Activated naive CD8-positive, alpha-beta T cell (primary cell): ENCODE measurements around the gene SLC39A5.
"Not testable (repeated sequence)": the region's sequence is repeated elsewhere in the genome, so short reads cannot be mapped to it uniquely, and the experiment has no call there.

Source experiments
- H3K27ac Mint-ChIP-seq: one replicate; pipeline ENCODE4 v1.8.0; 2021; ENCODE audit warnings: mixed read lengths
- H3K27me3 Mint-ChIP-seq: one replicate; pipeline ENCODE4 v1.8.0; 2021; ENCODE audit warnings: mixed read lengths
- H3K36me3 Mint-ChIP-seq: one replicate; pipeline ENCODE4 v1.8.0; 2021; ENCODE audit warnings: mixed read lengths
- H3K4me1 Mint-ChIP-seq: one replicate; pipeline ENCODE4 v1.8.0; 2021; ENCODE audit warnings: low read depth, mixed read lengths
- H3K4me3 Mint-ChIP-seq: one replicate; pipeline ENCODE4 v1.8.0; 2021; ENCODE audit warnings: mild to moderate bottlenecking, mixed read lengths
- H3K9me3 Mint-ChIP-seq: one replicate; pipeline ENCODE4 v1.8.0; 2021; ENCODE audit warnings: low read depth, mixed read lengths

The SLC39A5 gene

GRCh38 chr12:56229916-56230431 lies at the start of gene SLC39A5:
SLC39A5 (plus strand) TSS chr12:56230051; CDS start chr12:56231275, 1,224 bp downstream.
- Mint-ChIP-seq H3K27me3 (no peaks in the 10 kb centered on the region), H3K4me3 (no peak within 1 kb of the TSS), H3K4me1 (peaks cover 7% of the 10 kb centered on the region), H3K9me3 (no peaks in the 10 kb centered on the region), H3K36me3 (peaks cover 2% of the 10 kb centered on the region), H3K27ac (no peak within 1 kb of the TSS)

DNA sequence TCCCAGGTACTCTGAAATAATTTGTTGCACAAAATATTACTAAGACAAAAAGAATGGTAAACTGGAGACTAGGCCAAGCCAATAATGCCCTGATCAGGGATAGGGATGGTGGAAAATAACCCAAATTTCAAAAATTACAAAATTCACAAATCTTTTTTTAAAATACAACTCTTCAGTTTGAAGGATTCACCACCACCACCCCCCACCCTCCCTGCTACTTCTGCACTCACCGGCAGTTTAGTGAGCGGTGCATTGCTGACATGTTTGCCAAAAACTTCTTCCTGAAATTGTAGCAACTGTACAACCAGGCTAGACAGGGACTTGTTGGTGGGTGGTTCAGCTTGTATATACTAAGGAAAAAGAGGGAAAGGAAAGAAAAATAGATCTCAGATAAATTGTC lies 42.9 kb upstream of the SLC39A5 start:
- H3K36me3 Mint-ChIP-seq = peaks cover 6% of the 10 kb centered on the region
- H3K4me3 Mint-ChIP-seq = no peak overlapping the region
- no peaks in the 10 kb centered on the region for H3K9me3 Mint-ChIP-seq

DNA sequence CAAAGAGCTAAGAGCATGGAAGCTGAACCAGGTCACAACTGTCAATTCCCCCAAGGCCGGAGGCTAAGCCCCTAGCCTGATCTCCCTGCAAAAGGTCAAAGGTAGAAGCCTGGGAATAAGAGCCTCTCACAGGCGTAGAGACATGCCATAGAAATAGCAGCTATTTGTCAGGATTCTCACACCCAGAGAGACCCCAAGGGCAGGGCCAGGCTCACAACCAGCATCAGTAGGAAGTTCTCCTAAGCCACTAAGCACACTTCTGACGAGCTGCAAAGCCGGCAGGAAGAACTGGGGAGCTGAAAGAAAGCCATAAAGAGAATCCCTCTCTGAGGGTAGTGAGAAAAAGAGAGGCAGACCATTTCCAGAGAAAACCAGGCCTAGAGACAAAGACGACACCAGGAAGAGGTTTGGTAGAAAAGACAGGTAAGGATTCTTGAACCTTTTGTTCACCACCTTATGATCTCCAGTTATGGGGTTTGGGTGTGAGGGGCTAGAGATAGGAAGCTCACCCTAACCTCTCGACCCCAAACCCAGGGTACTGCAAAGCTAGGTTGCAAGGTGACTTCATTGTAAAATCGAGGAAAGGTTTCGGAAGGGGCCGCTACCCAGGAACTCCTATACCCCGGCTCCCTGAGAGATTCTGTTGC lies 41.6 kb upstream of the SLC39A5 start:
- Mint-ChIP-seq H3K27ac (peak overlapping the region; percentile 92), H3K36me3 (peaks cover 6% of the 10 kb centered on the region), H3K9me3 (no peaks in the 10 kb centered on the region), H3K4me3 (peak overlapping the region; percentile 91), H3K4me1 (peaks cover 42% of the 10 kb centered on the region), H3K27me3 (no peaks in the 10 kb centered on the region)

More for the DNA sequence above, 42.9 kb upstream of the SLC39A5 start:
- H3K27ac Mint-ChIP-seq = no peak overlapping the region
- no peaks in the 10 kb centered on the region for H3K27me3 Mint-ChIP-seq
- H3K4me1 Mint-ChIP-seq = peaks cover 34% of the 10 kb centered on the region

DNA sequence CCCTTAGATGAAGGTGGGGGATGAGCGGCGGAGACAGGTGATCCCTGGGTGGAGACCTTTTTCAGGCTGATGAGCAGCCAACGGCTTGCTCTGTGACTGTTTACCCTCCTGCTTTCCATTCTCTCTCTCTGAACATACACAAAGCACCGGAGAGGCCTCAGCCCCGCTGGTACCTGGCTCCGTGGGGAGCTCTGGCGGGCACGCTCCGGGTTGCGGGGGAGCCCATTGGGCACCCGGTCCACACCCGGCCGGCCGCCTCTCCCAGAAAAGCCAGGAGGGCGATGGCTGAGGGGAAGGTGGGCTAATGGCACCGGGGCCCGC lies 41.1 kb upstream of the SLC39A5 start:
- Mint-ChIP-seq H3K27me3 (no peaks in the 10 kb centered on the region), H3K4me3 (peak overlapping the region; percentile 91), H3K4me1 (peaks cover 45% of the 10 kb centered on the region), H3K27ac (peak overlapping the region; percentile 92), H3K36me3 (peaks cover 6% of the 10 kb centered on the region), H3K9me3 (no peaks in the 10 kb centered on the region)

DNA sequence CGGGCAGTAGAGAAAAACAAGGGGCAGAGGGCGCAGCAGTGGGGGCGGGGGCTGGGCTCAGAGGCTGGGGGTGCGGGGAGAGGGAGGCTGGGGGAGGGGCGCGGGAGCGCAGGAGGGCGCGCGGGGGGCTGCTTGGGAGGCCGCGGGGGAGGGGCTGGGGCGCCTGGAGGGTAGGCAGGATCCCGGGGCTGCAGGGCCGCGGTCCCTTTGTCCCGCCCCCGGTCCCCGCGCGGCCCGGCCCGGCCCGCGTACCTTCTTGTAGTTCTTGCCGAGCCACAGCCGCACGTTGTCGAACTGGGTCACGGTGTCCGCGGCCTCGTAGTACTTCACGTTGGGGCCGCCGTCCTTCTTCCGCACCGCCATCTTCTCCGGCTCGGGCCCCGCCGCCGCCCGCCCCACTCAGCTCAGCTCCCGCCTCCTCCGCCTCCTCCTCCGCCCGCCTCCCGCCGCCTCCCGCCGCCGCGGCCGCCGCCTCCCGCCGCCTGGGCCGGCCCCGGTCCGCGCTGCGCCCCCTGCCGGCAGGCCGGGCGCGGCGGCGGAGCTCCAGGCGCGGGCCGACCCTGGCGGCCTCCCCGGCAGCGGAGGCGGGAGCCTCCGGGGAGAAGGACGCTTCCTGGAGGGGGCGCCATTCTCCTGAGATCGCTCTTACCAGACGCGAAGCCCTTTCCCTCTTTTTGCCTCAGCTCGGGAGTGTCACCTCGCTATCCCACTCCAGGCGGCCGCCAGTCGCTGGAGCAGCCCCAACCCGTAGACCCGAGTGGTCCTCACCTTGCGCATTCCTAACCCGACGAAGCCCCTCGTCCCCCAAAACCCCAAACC lies 40.5 kb upstream of the SLC39A5 start, which contains the start of gene SMARCC2:
SMARCC2 (minus strand) TSS at position 385 of the 819 bp plus-strand sequence; CDS start at position 363, 22 bp downstream.
- H3K27ac Mint-ChIP-seq = peak within 1 kb of the TSS; percentile 98
- H3K4me3 Mint-ChIP-seq = peak within 1 kb of the TSS; percentile 96
- no peaks in the 10 kb centered on the region for H3K9me3 Mint-ChIP-seq
- no peaks in the 10 kb centered on the region for H3K27me3 Mint-ChIP-seq
- peaks cover 7% of the 10 kb centered on the region for H3K36me3 Mint-ChIP-seq
- peaks cover 45% of the 10 kb centered on the region for H3K4me1 Mint-ChIP-seq

DNA sequence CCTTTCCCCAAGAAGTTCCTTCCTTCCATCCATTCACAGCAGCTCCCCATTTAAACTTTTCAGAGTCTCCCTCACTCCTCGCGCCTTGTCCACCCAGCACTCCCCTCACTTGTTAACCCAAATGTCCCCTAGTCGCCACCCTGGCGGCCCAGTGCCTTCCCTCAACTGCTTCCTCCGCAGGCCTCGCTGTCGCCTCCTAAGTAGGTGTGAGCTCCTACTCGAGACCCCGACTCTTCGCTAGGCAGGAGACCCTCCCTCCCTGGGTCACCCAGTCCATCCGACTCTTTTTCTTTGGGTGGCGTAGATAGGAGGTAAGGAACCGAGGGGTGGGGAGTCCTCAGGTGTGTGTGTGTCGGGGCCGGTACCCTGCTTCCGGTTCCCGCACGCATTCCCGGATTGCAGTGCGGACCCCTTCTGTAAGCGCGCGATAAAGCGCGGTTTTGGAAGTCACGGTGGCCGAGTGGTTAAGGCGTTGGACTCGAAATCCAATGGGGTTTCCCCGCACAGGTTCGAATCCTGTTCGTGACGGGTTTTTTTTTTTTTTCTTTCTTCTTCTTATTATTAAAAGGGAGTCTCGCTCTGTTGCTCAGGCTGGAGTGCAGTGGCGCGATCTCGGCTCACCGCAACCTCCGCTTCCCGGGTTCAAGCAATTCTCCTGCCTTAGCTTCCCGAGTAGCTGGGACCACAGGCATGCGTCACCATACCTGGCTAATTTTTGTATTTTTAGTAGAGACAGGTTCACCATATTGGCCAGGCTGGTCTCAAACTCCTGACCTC lies 39.7 kb upstream of the SLC39A5 start:
- peaks cover 8% of the 10 kb centered on the region for H3K36me3 Mint-ChIP-seq
- peak overlapping the region; percentile 98 for H3K27ac Mint-ChIP-seq
- peak overlapping the region; percentile 96 for H3K4me3 Mint-ChIP-seq
- H3K4me1 Mint-ChIP-seq = peaks cover 45% of the 10 kb centered on the region
- no peaks in the 10 kb centered on the region for H3K9me3 Mint-ChIP-seq
- H3K27me3 Mint-ChIP-seq = no peaks in the 10 kb centered on the region

DNA sequence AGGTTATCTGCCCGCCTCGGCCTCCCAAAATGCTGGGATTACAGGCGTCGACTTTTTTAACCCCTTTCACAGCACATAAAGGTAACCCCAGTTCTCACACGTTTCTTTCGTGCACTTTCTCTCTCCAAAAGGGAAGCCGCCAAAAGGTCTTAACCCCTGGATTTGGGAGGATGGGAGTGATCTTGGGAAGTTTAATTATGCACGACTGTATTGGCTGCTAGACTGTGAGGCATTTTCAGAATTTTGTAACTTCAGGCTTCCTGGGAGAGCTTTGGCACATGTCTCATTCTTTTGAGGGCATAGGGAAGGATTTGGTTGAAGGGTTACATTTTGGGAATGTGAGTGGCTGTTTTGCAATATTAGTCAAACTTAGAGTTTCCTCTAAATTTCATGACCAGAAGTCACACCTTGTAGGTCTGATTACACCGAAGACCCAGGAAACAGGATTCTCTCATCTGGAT lies 39.1 kb upstream of the SLC39A5 start:
- Mint-ChIP-seq H3K4me1 (peaks cover 44% of the 10 kb centered on the region), H3K27ac (peak overlapping the region; percentile 98), H3K27me3 (no peaks in the 10 kb centered on the region), H3K4me3 (peak overlapping the region; percentile 96), H3K36me3 (peaks cover 8% of the 10 kb centered on the region), H3K9me3 (no peaks in the 10 kb centered on the region)

DNA sequence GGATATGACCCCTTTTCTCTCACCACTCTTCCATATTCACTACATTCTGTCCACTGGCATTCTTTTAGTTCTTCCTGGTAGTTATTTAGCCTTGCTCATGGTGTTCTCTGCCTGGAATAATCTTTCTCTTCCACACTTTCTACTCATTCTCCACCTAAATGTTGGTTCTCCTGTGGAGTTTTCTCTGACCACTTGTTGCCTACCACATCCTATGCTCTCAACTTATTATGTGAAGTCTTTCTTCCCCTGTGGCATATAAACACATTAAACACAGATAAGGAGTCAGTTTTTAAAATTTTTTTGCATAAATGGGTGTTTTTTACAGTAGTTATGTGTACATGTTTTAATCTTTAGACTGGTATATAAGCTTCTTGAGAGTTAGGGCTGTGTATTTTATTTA lies 37.3 kb upstream of the SLC39A5 start:
- H3K4me3 Mint-ChIP-seq = no peak overlapping the region
- no peak overlapping the region for H3K27ac Mint-ChIP-seq
- H3K9me3 Mint-ChIP-seq = no peaks in the 10 kb centered on the region
- peaks cover 5% of the 10 kb centered on the region for H3K36me3 Mint-ChIP-seq
- H3K27me3 Mint-ChIP-seq = no peaks in the 10 kb centered on the region
- peaks cover 32% of the 10 kb centered on the region for H3K4me1 Mint-ChIP-seq

GRCh38 chr12:56193025-56193578 lies 36.7 kb upstream of the SLC39A5 start:
- H3K9me3 Mint-ChIP-seq = no peaks in the 10 kb centered on the region
- H3K36me3 Mint-ChIP-seq = peaks cover 5% of the 10 kb centered on the region
- no peak overlapping the region for H3K4me3 Mint-ChIP-seq
- H3K27me3 Mint-ChIP-seq = no peaks in the 10 kb centered on the region
- peak overlapping the region; percentile 71 for H3K27ac Mint-ChIP-seq
- peaks cover 27% of the 10 kb centered on the region for H3K4me1 Mint-ChIP-seq

DNA sequence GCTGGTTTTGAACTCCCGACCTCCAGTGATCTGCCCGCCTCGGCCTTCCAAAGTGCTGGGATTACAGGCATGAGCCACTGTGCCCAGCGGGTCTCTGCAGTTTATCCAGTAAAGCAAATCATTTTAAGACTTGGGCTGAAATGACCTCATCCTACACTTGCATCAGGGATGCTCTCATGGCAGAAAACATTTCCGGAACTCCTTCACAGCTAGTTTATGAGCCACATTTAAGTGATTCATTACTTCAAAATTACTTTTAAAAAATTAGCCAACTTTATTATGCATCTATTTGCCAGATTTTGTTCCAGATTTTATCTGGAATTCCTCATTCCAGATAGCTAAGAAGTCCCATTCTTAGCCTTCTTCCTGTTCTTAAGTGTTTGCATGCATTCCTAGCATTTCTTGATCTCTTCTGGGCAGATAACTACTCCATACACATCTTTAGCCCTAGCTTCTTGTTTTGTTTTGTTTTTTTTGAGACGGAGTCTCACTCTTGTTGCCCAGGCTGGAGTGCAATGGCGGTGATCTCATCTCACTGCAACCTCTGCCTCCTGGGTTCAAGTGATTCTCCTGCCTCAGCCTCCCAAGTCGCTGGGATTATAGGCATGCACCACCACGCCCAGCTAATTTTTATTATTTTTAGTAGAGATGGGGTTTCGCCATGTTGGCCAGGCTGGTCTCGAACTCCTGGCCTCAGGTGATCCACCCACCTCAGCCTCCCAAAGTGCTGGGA lies 32.9 kb upstream of the SLC39A5 start:
- not testable (repeated sequence) for H3K9me3 Mint-ChIP-seq, H3K27ac Mint-ChIP-seq, H3K27me3 Mint-ChIP-seq, H3K36me3 Mint-ChIP-seq, H3K4me3 Mint-ChIP-seq
- H3K4me1 Mint-ChIP-seq = peaks cover 12% of the 10 kb centered on the region

DNA sequence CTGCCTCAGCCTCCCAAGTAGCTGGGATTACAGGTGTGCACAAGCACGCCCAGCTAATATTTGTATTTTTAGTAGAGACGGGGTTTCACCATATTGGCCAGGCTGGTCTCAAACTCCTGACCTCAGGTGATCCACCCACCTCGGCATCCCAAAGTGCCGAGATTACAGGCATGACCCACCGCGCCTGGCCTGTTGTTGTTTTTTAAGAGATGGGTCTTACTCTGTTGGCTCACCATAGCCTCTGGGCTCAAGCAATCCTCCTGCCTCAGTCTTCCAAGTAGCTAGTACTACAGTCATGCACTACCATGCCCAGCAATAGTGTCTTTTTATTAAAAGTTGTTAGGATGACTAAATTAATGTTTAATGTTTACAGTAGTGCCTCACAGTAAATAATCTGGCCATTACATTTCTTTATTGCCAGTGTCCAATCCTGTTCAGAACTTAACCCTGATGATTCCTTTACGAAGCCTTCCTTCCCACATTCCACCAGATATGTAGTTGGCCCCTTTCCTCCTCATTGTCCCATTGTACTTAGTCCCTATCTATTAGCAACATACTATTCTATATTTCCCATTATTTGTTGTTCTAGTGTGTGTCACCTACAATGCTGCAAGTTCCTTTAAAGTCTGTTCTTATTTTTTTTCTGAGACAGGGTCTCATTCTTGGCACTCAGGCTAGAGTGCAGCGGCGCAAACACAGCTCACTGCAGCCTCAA lies 31.8 kb upstream of the SLC39A5 start:
- peaks cover 6% of the 10 kb centered on the region for H3K4me1 Mint-ChIP-seq
- H3K4me3 Mint-ChIP-seq = no peak overlapping the region
- H3K9me3 Mint-ChIP-seq = no peaks in the 10 kb centered on the region
- H3K27me3 Mint-ChIP-seq = no peaks in the 10 kb centered on the region
- H3K36me3 Mint-ChIP-seq = peaks cover 5% of the 10 kb centered on the region
- peak overlapping the region; percentile 0 for H3K27ac Mint-ChIP-seq

- Mint-ChIP-seq H3K9me3 (no peaks in the 10 kb centered on the region), H3K27ac (peak overlapping the region; percentile 7)
Measured at GRCh38 chr12:56198836-56199235, 31.0 kb upstream of the SLC39A5 start.

DNA sequence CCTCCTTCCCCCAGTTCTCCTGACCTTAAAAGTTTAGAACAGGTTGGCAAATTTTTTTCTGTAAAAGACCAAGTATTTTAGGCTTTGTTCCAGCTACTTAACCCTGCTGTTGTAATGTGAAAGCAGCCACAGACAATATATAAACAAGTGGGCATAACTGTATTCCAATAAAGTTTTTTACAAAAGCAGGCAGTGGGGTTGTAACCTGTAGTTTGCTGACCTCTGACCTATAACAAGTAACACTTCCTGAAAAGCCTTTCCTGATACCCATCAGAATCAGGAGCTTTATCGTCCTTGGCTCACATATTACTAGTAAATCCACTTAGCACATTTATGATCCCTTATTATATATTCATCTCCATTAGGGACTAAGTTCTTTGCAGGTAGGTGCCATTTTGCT lies 27.5 kb upstream of the SLC39A5 start:
- H3K36me3 Mint-ChIP-seq = no peaks in the 10 kb centered on the region
- no peaks in the 10 kb centered on the region for H3K27me3 Mint-ChIP-seq
- H3K9me3 Mint-ChIP-seq = no peaks in the 10 kb centered on the region
- H3K4me3 Mint-ChIP-seq = no peak overlapping the region
- no peaks in the 10 kb centered on the region for H3K4me1 Mint-ChIP-seq
- no peak overlapping the region for H3K27ac Mint-ChIP-seq

More at GRCh38 chr12:56198836-56199235, 31.0 kb upstream of the SLC39A5 start:
- Mint-ChIP-seq H3K36me3 (peaks cover 5% of the 10 kb centered on the region), H3K4me3 (no peak overlapping the region), H3K27me3 (no peaks in the 10 kb centered on the region), H3K4me1 (peaks cover 2% of the 10 kb centered on the region)
